AG20443 (cell line): Measurements from ENCODE around the gene MS4A18.
"Not testable (repeated sequence)": the region's sequence is repeated elsewhere in the genome, so short reads cannot be mapped to it uniquely, and the experiment has no call there.

Experiments used
- DNase-seq: peaks from one replicate; pipeline ENCODE4 v3.0.0; 2012; ENCODE audit warnings: low spot score, mixed read lengths

Gene MS4A18

DNA sequence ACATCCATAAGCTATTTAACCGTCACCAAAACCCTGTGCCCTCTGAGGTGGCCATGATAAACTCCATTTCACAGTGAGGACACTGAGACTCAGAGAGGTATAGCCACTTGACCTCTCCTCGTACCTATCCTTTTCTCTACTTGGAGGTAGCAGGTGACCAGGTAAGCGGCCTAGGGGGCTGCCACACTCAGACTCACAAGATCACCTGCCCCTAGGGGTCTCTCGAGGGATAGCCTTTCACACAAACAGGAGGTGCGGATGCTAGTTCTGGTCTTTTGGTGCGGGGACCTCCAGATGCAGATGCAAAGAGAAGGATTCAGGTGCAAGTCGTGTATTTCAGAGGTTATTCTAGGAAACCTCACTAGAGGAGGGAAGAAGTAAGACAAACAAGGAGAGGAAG lies 14.6 kb downstream of the MS4A18 start:
- no peak for DNase-seq

DNA sequence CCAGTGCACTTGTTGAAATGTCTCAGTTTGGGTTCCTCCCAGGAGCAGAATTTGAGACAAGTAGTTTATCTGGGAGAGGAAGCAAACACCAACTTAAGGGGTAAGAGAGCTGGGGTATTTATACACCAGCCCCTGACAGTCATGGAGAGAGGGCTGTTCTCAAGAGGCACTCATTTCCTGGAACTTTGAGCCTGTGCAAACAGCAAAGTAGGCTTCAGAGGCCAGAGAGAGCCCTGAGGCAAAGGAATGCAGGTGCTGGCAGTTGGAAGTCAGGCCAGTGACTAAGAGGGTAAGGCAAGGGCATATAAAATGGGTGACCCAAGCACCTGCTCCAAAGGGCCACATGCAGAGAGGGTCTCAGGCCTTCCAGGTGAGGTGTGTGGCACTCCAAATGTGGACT lies 16.1 kb downstream of the MS4A18 start:
- no peak for DNase-seq

DNA sequence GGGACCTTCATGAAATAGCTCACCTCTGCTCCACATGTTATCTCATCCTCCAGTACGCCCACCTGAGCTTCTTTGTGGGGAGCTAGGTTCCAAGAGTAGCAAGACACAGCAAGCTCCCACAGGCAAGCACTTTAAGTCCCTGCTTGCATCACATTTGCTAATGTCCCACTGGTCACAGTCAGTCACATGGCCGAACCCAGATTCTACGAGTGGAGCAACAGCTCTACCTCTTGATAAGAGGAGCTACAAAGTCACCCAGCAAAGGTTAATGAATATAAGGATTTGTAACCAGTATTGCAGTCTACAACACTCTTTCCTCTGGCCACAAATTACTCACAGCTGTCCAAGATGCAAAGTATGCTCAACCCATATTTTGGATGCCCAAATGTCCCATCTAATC lies 16.9 kb downstream of the MS4A18 start:
- DNase-seq = no peak

DNA sequence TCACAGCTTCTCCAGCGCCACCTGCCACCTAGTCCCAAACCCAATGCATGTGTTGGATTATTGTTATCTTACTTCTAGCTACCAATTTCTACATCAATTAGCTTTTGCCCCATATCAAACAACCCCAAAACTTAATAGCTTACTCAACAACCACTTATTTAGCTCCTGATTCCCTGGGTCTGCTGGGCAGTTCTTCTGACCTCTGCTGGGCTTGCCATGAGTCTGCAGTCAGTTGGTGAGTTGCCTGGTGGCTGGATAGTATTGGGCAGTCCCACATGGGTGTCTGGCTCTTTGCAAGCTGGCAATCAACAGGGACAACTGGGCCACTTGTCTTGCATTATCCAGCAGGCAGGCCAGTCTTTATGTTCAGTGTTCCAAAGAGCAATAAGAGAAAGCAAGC lies 18.5 kb downstream of the MS4A18 start:
- DNase-seq = no peak

DNA sequence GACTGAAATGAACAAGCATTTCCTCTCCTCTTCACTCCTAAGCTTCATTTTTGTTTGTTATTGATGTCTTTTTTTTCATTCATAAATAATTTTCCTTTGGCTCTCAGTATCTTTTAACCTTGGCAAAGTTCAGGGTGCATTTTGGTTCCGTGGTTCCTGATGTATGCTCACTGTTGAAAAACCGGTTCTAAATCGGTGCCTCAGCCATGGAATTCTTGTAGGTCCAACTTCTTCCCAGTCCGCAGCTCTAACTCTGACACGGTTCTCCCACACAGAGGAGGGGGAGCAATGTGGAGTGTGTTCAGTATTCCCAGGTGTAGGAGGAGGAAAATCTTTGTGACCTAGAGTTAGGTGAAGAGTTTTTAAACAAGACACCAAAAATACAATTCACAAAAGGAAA lies 19.6 kb downstream of the MS4A18 start:
- DNase-seq = no peak

DNA sequence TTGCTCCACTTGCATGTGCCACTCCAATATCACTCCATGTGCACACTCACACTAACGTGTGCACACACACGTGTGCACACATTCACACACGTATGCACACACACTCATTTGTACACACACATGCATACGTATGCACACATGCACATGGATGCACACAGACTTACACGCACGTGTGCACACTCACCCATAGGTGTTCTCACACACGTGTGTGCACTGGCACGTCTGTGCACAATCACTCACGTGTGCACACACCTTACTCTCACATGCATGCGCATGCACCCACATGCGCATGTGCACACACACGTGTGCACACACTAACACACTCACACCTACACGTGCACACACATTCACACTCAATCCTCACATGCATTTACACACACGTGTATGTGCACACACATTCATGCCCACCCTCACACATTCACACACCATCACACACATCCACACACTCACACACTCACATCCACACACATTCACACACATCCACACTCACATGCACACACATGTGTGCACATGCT lies 22.9 kb downstream of the MS4A18 start:
- no peak for DNase-seq

DNA sequence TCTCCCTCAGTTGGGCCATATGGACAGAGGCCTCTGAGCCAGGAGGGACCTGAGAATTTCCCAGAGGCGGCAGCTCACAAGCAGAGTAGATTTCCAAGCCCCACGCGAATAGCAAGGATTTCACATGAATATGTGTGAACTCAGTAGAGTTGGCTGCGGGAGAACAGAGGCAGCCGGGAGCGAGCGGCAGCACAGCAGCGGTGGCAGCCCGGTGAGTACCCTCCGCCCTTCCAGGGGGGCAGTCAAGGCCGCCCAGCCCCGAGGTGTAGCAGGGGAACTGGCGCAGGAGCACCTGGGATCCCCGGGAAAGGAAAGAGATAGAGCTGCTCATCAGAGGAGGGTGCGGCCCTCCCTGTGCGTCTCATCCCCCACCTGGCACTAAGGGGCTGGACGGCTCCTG lies 23.7 kb downstream of the MS4A18 start:
- no peak for DNase-seq

DNA sequence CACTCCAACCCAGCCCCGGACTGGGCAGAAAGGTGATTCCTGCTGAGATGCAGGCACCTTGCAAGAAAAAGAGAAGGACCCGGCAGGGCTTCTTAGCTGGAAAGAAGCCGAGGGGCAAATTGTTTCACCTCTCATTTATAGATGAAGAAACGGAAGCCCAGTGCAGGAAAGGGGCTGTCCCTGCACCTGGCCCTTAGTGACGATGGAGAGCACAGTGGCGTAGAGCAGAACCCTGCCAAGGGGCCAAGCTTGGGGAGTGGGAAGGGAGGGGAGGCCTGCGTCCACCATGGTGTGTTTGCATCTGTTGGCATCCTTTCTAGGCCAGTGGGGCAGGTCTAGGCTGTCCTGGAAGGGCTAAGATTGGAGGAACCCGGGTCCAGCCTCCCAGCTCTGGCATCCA lies 24.3 kb downstream of the MS4A18 start:
- DNase-seq = no peak

DNA sequence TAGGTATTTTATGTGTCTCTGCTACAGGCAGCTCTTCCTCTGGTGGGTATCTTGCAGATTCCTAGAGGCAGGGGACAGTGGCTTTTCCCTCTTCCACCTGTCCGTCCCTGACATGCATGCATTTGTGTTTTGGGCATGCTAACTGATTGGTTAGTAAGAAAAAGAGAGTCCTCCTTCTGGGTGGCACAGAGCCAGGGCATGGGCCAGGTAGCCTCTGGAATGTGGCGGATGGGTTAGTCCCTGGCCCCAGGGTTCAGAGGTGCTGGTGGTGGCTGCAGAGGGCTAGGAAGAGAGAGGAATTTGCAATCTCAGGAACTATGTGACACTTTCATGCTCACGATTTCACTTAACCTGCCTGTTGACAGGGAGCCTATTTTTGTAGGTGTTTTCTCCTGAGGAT lies 26.4 kb downstream of the MS4A18 start:
- DNase-seq = no peak

DNA sequence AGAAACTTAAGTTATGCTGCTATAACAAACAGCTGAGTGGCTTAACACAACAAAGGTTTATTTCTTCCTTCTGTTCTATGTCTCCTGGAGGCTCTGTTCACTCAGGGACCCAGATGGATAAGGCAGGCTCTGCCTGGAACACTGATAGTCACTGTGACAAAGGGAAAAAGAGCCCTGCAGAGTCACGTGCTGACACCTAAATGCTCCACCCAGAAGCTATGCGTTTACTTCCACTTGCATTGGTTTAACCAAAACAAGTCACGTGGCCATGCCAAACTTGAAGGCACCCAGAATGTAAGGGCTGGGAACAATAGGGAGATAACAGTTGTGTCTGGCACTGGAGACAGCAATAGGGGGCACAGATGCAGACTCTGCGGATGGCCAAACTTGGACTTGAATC lies 28.8 kb downstream of the MS4A18 start:
- no peak for DNase-seq

DNA sequence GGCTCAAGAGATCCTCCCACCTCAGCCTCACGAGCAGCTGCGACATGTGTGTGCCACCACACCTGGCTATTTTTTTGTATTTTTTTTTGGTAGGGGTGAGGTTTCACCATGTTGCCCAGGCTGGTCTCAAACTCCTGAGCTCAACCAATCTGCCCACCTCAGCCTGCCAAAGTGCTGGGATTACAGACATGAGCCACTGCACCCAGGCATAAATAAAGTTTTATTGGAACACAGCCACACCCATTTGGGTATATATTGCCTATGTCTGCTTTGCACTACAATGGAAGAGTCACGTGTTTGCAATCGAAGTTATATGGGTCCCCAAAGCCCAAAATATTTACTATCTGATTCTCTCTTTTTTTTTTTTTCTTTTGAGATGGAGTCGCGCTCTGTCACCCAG lies 30.4 kb downstream of the MS4A18 start:
- no peak for DNase-seq

DNA sequence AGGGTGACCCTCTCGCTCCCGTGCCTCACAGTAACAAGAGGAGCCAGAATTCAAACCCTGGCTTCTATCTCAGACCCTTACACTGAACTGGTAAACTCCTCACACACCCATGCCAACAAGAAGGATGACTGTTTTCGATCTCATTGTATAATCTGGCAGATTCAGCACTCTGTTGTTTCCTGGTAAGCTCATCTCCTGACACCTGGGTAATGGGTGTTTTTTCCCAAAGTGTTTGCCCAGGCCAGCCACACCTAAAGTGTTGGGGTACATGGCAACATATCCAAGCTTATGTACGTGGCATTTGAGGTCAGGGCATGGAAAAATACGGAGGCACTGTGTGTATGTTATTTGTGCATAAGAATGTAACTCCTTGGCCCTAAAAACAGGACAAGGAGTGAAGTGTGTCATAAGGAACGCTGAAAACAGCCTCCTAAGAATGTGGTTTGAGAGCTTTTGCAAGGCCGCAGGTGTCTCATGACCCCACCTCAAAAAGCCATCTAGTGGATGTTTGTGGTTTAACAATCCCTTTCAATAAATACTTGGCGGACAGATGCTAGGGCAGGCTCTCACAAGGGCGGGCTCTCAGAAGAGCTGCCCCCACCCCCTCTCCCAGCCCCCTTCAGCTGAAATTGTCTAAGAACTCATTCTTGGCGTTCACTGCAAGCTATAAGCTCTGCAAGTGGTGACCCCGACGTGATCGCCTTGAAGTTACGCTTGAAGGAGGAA lies 31.9 kb downstream of the MS4A18 start, which contains the start of gene MS4A15:
TSS of gene MS4A15 (plus strand) at position 561 of the 726 bp plus-strand sequence. CDS start 6,867 bp downstream, outside the sequence.
- no peak for DNase-seq

DNA sequence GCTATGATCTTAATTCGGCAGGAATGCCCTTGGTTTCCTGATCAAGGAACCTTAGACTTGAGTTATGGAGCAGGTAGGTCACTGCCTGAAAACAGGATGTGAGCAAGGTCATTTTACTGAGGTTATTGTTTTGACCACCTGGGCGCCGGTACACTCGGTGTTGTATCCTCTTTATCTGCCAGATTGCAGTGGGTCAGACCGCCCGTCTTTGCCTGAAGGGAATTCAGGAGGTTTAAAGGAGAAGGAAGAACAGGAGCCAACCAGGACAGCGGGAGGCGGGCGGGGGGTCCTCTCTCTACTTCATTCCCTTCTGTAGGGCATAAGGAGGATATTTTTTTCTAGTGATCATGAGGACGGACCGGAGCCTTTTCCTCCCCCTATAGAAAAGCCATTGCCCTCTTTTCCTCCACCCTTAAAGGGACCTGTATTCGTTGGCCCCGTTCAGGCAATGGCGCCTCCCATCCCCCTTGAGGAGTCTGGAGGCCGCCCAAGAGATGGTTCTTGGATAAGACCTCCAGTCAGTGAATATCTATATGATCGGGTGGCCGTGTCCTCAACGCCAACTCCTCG lies 32.8 kb downstream of the MS4A18 start:
- DNase-seq = no peak

DNA sequence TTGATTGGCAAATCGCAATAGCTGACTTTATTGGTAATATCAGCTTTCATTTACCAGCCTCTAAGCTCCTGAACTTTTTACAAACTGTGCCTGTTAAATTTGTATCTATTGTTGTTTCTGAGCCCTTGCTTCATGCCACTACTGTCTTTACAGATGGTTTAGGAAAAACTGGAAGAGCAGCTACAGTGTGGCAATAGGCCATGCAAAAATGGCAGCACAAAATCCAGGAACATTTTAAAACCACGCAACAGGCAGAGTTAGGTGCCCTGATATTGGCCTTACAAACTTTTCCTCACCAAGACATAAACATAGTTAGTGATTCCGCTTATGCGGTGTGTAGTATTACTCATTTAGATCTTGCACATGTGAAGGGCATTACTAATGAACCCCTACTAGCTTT lies 34.2 kb downstream of the MS4A18 start:
- not testable (repeated sequence) for DNase-seq

DNA sequence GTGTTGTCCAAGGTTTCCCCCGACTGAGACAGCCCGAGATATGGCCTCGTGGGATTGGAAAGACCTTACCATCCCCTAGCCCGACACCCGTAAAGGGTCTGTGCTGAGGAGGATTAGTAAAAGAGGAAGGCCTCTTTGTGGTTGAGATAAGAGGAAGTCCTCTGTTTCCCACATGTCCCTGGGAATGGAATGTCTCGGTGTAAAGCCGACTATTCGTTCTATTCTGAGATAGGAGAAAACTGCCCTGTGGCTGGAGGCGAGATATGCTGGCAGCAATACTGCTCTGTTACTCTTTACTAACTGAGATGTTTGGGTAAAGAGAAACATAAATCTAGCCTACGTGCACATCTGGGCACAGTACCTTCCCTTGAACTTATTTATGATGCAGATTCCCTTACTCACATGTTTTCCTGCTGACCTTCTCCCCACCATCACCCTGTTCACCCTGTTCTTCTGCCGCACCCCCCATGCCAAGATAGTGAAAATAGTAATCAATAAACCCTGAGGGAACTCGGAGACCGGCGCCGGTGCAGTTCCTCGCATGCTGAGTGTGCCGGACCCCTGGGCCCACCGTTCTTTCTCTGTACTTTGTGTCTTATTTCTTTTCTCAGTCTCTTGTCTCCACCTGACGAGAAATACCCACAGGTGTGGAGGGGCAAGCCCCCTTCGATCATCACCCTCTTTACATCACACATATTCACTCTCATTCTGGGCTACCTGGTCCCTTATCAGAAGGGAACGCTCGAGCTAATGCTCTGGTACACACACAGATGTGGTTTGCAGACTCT lies 35.1 kb downstream of the MS4A18 start:
- DNase-seq = not testable (repeated sequence)

DNA sequence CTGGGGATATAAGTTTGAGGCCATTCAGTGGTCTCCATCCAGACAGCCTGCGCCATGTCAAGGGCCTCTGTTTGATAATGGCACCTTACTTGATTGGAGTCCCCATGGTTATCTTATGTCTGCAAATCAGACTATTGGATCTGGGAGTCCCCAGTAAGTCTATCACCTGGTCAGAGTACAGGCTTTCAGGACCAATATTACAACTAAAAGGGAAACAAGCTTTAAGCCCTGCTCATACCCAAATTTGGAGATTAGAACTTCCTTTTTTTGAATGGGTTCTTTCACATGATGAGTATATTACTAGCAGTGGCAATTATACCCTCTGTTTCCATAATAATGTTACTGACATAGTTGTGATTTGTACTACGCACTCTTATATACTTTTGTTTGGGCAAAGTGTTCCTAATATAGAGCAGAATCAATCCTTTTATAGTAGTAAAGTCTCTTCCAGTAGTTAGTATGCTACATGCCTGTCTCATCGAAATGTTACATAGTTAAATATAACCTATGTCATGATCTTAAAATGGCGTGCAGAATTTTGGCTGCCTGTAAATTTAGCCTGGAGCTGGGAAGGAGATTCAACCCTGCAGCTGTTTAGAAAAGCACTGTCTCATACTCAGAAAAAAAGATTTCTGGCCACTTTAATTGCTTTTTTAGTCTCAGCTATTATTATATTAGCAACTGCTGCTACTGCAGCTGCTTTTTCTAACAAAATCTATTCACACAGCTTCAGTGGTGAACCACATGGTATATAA lies 37.1 kb downstream of the MS4A18 start:
- no peak for DNase-seq

DNA sequence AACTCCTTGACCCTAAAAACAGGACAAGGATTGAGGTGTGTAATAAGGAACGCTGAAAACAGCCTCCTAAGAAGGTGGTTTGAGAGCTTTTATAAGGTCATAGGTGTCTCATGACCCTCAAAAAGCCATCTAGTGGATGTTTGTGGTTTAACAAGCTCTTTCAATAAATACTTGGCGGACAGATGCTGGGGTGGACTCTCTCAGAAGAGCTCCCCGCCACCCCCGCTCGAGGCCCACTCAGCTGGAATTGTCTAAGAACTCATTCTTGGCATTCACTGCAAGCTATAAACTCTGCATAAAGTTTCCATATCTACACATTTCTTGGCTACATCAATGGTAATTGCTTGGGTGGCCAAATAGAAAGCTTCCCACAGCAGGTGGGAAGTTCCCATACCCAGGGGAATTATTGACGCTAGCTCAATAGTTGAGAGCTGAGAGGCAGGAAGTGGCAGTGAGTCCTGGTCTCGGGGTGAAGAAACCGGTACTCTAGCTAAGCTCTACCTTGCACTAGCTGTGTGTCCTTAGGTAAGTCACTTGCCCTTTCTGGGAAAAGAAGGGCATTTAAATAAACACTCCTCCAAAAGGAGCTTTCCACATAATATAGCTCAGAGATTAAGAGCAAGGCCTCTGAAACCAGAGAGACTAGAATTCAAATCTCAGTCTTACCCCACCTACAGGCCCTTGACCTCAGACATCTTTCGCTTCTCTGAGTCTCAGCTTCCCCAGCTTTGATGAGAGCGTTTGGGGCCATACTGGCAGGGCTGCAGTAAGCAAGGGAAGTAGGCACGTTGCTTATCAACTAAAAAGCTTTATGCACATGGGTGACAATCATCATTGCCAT lies 38.6 kb downstream of the MS4A18 start:
- no peak for DNase-seq

DNA sequence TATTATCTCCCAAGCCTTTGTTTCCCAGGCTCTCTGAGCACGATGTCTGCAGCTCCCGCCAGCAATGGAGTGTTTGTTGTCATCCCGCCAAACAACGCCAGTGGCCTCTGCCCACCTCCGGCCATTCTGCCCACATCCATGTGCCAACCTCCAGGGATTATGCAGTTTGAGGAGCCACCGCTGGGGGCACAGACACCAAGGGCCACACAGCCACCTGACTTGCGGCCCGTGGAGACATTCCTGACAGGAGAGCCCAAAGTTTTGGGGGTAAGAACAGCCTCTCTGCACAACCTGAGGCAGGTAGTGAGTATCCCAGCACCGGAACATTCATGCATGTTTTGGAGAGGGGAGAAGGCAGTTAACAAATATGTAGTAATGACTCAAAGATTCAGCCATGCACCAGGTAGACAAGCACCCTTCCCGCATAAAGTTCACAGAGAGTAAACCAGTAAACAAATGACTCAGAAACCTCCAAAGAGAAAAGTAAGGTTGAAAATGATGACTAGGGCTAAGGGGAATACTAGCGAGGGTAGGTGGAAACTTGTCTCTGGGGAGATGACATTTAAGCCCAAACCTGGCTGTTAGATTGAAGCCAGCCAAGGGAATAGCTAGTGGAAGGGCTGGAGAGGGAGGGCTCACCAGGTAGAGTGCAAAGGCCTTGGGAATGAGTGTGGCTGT lies 39.3 kb downstream of the MS4A18 start:
- DNase-seq = no peak

DNA sequence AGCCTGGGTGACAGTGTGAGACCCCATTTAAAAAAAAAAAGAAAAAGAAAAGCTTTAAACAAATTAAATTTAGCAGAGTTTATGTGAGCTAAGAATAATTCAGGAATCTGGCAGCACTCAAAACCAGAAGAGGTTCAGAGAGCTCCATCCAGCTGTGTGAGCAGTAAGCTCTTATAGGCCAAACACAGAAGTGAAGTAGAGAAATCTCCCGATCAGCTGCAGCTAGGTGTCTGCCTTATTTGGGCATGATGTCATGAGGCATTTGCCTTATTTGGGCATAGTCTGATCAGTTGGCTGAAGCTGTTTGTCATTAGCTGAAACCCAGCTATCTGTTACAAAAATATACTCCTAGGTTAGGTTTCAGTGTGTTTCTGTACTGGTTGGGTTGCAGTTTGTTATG lies 40.4 kb downstream of the MS4A18 start:
- DNase-seq = no peak

DNA sequence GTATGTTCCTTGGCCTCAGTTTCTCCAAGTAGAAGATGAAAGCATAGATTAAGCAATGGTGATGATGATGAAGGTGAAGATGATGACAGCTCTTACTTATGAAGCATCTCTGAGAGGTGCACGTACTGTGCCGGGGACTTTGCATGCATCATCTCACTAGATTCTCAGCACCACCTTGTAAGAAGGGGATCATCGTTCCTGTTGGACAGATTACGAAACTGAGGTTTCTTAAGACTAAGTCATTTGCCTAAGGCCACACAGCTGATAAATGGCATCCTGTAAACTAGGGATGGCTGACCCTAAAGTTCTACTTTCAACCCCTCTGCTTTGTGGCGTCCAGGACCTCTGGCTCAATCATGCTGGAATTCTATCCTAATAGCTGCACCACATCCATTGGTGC lies 40.8 kb downstream of the MS4A18 start:
- DNase-seq = no peak

DNA sequence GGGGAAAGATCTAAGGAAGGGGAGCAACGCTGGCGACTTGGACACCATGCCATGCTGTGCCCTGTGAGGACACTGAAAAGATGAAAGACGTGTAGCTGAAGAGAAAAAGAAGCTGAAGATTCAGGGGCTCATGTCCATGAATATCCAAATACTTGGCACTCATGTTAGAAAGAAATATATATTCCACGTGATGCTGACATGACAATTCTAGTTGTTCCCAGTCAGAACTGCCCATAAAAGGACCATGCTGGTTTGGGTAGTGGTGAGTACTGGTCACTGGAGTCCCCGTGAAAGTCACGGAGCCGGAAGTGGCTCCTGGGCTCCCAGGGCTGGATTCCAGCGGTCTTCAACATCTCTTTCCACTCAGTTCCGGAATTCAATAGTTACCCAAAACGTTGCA lies 42.0 kb downstream of the MS4A18 start:
- no peak for DNase-seq
